B cell (primary cell): ENCODE results near the gene FIBCD1. TPM values are rescaled to one million over a fixed set of nuclear protein-coding genes. Genes with fewer than 3 reads are reported as not detected.

ENCODE experiments used
- ATAC-seq: fragments of 200-7000 bp; cut with Tn5 transposase; one replicate; pipeline ENCODE4 v1.10.0; 2021; ENCODE audit warnings: low read depth, mild to moderate bottlenecking, moderate number of reproducible peaks, moderate library complexity
- CTCF ChIA-PET: fragments of 350-600 bp; sonication (Branson Sonifier 250); formaldehyde crosslinking; loops from one replicate; lab custom pipeline; 2021; ENCODE audit warnings: antibody characterized with exemption, inconsistent platforms; lab: Charles Lee
- POLR2A ChIA-PET: fragments of 350-600 bp; sonication (Branson Sonifier 250); formaldehyde crosslinking; loops from one replicate; lab custom pipeline; 2021; ENCODE audit warnings: antibody characterized with exemption; lab: Charles Lee
- DNase-seq: peaks from one replicate; pipeline ENCODE4 v3.0.0; 2013
- H2AFZ ChIP-seq: 2 replicates; pipeline ENCODE4 v1.6.1; 2012; ENCODE audit warnings: mild to moderate bottlenecking, low read depth, low read length; ENCODE audit not compliant: insufficient read depth, poor library complexity, severe bottlenecking
- H3K27ac ChIP-seq, 2 donors: 1 replicate in 1 of 2; 2 replicates in 1 of 2; pipeline ENCODE4 v1.5.1; 2012 to 2013; ENCODE audit warnings: low read length in 2 of 2, mild to moderate bottlenecking in 2 of 2, moderate library complexity in 1 of 2
- H3K27me3 ChIP-seq, 4 experiments: fragments of 200-600 bp in 1 of 4; sonication (generic) in 1 of 4; replicated peaks in 1 of 4; 1 replicate in 2 of 4; 2 replicates in 2 of 4; pipeline versions ENCODE4 v1.6.1 to v1.7.0; 2013 to 2016; ENCODE audit warnings: low read length in 3 of 4, mild to moderate bottlenecking in 2 of 4, mixed read lengths in 1 of 4, moderate library complexity in 1 of 4; ENCODE audit not compliant: insufficient read depth in 4 of 4, control insufficient read depth in 3 of 4; ENCODE audit errors: control extremely low read depth in 1 of 4
- H3K36me3 ChIP-seq, 2 experiments: replicated peaks in 1 of 2; 1 replicate in 1 of 2; 2 replicates in 1 of 2; pipeline versions ENCODE4 v1.6.1 to v1.7.1; 2013; ENCODE audit warnings: low read length in 1 of 2; ENCODE audit not compliant: insufficient read depth in 2 of 2, control insufficient read depth in 1 of 2; ENCODE audit errors: control extremely low read depth in 1 of 2, extremely low read depth in 1 of 2
- H3K4me1 ChIP-seq, 2 donors: fragments of 200-600 bp in 1 of 2; sonication (generic) in 1 of 2; 1 replicate in 1 of 2; 2 replicates in 1 of 2; pipeline versions ENCODE4 v1.5.1 to v1.6.1; 2013 to 2017; ENCODE audit warnings: low read length in 2 of 2; ENCODE audit not compliant: control insufficient read depth in 2 of 2, insufficient read depth in 2 of 2
- H3K4me2 ChIP-seq: replicated peaks from 2 replicates; pipeline ENCODE3; 2012; ENCODE audit warnings: mild to moderate bottlenecking, low read depth, low read length; ENCODE audit not compliant: poor library complexity, severe bottlenecking
- H3K4me3 ChIP-seq, 5 experiments: fragments of 200-600 bp in 1 of 5; sonication (generic) in 1 of 5; 1 replicate in 3 of 5; 2 replicates in 2 of 5; pipeline versions ENCODE4 v1.5.1 to v1.7.0; 2011 to 2016; ENCODE audit warnings: low read length in 4 of 5, mild to moderate bottlenecking in 4 of 5, low read depth in 2 of 5, control low read depth in 1 of 5, moderate library complexity in 1 of 5; ENCODE audit not compliant: insufficient read depth in 1 of 5; ENCODE audit errors: control extremely low read depth in 1 of 5, extremely low read depth in 1 of 5
- H3K79me2 ChIP-seq: fragments of 200-600 bp; sonication (generic); one replicate; pipeline ENCODE4 v1.6.0; 2016; ENCODE audit warnings: low read length; ENCODE audit not compliant: control insufficient read depth, insufficient read depth
- H3K9ac ChIP-seq: fragments of 200-600 bp; sonication (generic); 2 replicates; pipeline ENCODE4 v1.6.1; 2017; ENCODE audit warnings: mild to moderate bottlenecking, low read length, moderate library complexity
- H3K9me3 ChIP-seq, 3 donors: one replicate each; pipeline versions ENCODE4 v1.6.1 to v1.7.1; 2013; ENCODE audit warnings: low read length in 2 of 3; ENCODE audit not compliant: control insufficient read depth in 2 of 3, insufficient read depth in 1 of 3; ENCODE audit errors: control extremely low read depth in 1 of 3
- H4K20me1 ChIP-seq: 2 replicates; pipeline ENCODE4 v1.6.0; 2012; ENCODE audit warnings: mild to moderate bottlenecking, low read length; ENCODE audit not compliant: insufficient read depth, control insufficient read depth, poor library complexity, severe bottlenecking
- H3K27ac Mint-ChIP-seq: one replicate; pipeline ENCODE4 v1.8.0; 2021; ENCODE audit warnings: mixed read lengths
- H3K27me3 Mint-ChIP-seq: one replicate; pipeline ENCODE4 v1.8.0; 2021; ENCODE audit warnings: mixed read lengths
- H3K4me1 Mint-ChIP-seq: one replicate; pipeline ENCODE4 v1.8.0; 2021; ENCODE audit warnings: mixed read lengths
- H3K4me3 Mint-ChIP-seq: one replicate; pipeline ENCODE4 v1.8.0; 2021; ENCODE audit warnings: mixed read lengths
- H3K9me3 Mint-ChIP-seq: one replicate; pipeline ENCODE4 v1.8.0; 2022; ENCODE audit warnings: mixed read lengths; ENCODE audit not compliant: insufficient read depth
- EZH2 ChIP-seq: IDR thresholded peaks from 2 replicates; pipeline ENCODE4 v1.6.1; 2012; ENCODE audit warnings: borderline replicate concordance, low read depth, mild to moderate bottlenecking, moderate library complexity, low read length; ENCODE audit not compliant: insufficient read depth, poor library complexity, severe bottlenecking
- WGBS: methylation state at CpG from one replicate; pipeline ENCODE4 v1.1.5; 2013; ENCODE audit warnings: missing lambda C conversion rate; ENCODE audit not compliant: insufficient coverage; 5-methylcytosine and 5-hydroxymethylcytosine counted together
- intact Hi-C: fragments of 100-400 bp; cut with micrococcal nuclease; formaldehyde crosslinking; loops from one replicate; pipeline ENCODE4 v1.10.0; 2022
- polyA plus RNA-seq: library from polyadenylated mRNA; depleted of rRNA; stranded (reverse); fragments of >200 nt; gene quantifications from 2 replicates; pipeline ENCODE4 v1.2.3, GENCODE V29; 2012
- total RNA-seq, 2 donors: library from RNA; stranded (reverse); fragments of 120-200 nt in 1 of 2; gene quantifications; 1 replicate in 1 of 2; 2 replicates in 1 of 2; pipeline versions ENCODE4 v1.2.3 to v1.2.4, GENCODE V29; 2013 to 2022
- TF ChIP-seq, protein P1 (sequence below): fragments of 200-600 bp; IDR thresholded peaks from one replicate; pipeline ENCODE4 v1.8.0; 2022; ENCODE audit warnings: antibody characterized with exemption, mild to moderate bottlenecking

The FIBCD1 gene
- total and polyA plus RNA-seq, 2 donors (not counting 1 experiment from before 2014, with no cell fraction given): not detected

DNA sequence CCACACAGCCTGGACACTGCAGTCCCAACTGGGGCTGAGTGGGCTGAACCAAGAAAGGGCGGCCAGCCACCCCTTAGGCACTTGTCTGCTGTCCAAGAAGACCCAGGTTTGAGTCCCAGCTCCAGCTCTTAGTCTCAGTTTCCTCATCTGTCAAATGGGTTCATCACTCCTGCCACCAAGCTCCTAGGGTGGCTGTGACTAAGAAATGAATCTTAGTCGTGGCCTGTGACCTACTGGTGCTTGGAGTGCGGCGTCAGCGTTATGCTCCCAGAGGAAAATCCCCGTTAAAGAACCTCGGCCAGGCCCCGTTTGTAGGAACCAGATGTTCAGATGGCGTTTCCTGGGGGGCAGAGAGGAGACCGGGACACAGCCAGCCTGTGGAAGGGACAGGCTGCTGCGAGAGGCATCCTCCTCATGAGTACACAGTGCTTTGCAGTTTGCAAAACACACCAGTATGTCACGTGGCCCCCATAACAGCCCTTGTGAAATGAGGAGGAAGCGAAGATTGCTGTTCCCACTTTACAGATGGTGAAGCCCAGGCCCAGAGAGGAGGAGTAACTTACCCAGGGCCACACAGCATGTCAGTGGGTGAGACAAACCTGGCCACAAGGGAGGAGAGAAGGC, 3.3 kb downstream of the FIBCD1 start:
- H3K4me3 ChIP-seq: no peak overlapping the region
- H3K36me3 ChIP-seq: no peaks in the 10 kb centered on the region
- Mint-ChIP-seq H3K27ac (no peak overlapping the region), H3K27me3 (peaks cover 49% of the 10 kb centered on the region), H3K4me1 (peaks cover 25% of the 10 kb centered on the region), H3K9me3 (no peaks in the 10 kb centered on the region), H3K4me3 (no peak overlapping the region)
- no peak for TF ChIP-seq EZH2
- TF ChIP-seq, protein P1, sequence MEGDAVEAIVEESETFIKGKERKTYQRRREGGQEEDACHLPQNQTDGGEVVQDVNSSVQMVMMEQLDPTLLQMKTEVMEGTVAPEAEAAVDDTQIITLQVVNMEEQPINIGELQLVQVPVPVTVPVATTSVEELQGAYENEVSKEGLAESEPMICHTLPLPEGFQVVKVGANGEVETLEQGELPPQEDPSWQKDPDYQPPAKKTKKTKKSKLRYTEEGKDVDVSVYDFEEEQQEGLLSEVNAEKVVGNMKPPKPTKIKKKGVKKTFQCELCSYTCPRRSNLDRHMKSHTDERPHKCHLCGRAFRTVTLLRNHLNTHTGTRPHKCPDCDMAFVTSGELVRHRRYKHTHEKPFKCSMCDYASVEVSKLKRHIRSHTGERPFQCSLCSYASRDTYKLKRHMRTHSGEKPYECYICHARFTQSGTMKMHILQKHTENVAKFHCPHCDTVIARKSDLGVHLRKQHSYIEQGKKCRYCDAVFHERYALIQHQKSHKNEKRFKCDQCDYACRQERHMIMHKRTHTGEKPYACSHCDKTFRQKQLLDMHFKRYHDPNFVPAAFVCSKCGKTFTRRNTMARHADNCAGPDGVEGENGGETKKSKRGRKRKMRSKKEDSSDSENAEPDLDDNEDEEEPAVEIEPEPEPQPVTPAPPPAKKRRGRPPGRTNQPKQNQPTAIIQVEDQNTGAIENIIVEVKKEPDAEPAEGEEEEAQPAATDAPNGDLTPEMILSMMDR: no peak
- no peak for DNase-seq
- H3K9me3 ChIP-seq: peaks cover 0 to 3% (median 0%) of the 10 kb centered on the region in 3 donors
- POLR2A ChIA-PET: no interaction called here
- H3K27ac ChIP-seq: no peak overlapping the region
- 83% methylated on average over 12 of the region's 13 CpGs for WGBS
- ATAC-seq: no peak
- H3K4me2 ChIP-seq: no peak overlapping the region
- no peaks in the 10 kb centered on the region for H3K79me2 ChIP-seq
- H3K9ac ChIP-seq: no peak overlapping the region
- CTCF ChIA-PET: interaction anchor here (1.2 kb wide), 2 partner anchors 111 to 229 kb away, joined by 3 read pairs; no protein-coding TSS in a partner anchor
- H3K27me3 ChIP-seq: peaks cover 0 to 70% (median 37%) of the 10 kb centered on the region in 4 experiments
- H3K4me1 ChIP-seq: peaks cover 16 to 27% of the 10 kb centered on the region in 2 donors
- no peak overlapping the region for H2AFZ ChIP-seq
- H4K20me1 ChIP-seq: no peaks in the 10 kb centered on the region
- intact Hi-C loops: no loop called here
